Measurements from ENCODE around the gene WDFY1.

DNA sequence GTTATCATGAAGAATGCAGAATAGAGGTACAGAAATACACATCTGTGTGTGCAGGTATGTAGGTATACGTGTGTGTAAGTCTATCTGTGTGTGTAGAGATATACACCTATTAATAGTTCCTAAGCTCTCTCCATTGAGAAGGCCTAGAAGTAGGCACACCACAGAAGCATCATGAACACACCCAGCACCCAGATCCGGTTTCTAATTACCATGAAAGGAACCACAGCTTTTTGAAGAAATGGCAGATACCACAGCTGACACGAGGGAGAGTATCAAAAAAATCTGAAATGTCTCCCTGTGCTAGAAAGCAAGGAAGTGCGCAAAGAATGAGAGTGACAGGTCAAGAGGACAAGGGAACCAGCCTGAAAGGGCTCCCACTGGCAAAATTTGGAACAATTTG lies 80.0 kb downstream of the WDFY1 start:
- TF ChIP-seq, protein P1, sequence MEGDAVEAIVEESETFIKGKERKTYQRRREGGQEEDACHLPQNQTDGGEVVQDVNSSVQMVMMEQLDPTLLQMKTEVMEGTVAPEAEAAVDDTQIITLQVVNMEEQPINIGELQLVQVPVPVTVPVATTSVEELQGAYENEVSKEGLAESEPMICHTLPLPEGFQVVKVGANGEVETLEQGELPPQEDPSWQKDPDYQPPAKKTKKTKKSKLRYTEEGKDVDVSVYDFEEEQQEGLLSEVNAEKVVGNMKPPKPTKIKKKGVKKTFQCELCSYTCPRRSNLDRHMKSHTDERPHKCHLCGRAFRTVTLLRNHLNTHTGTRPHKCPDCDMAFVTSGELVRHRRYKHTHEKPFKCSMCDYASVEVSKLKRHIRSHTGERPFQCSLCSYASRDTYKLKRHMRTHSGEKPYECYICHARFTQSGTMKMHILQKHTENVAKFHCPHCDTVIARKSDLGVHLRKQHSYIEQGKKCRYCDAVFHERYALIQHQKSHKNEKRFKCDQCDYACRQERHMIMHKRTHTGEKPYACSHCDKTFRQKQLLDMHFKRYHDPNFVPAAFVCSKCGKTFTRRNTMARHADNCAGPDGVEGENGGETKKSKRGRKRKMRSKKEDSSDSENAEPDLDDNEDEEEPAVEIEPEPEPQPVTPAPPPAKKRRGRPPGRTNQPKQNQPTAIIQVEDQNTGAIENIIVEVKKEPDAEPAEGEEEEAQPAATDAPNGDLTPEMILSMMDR (IDR thresholded peaks at IDR 0.05; ENCODE audit: low read length), result no peak
- no peak for TF ChIP-seq EZH2 (IDR thresholded peaks at IDR 0.05; ENCODE audit: borderline replicate concordance, low read length)
